AML-193 (cell line): Measurements from ENCODE around the gene KDM4C.
A peak's percentile ranks its signal among the peaks of the same experiment; 100 is the strongest.

Source experiments
- DNase-seq, 2 experiments: peaks; one replicate each; lab custom pipeline; 2025; lab: John Stamatoyannopoulos, UW

KDM4C gene

DNA sequence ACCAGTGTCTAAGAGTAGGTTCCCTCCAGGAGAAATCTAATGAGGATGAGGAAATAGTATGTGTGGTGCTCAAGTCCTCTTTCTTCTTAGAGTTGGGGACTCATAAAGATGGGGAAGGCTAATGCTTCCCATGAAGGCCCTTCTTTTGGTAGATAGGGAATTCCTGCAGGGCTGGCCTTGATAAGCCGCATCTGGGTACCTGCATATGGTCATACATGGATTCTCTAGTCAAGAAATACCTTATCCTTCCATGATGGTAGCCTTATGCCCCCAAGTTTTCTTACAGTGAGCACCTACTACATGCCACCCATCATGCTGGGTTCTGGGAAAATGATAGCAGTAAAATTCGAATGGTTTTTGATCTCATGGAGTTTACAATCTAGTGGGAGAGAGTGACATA, 382.6 kb downstream of the KDM4C start:
- DNase-seq: no peak

DNA sequence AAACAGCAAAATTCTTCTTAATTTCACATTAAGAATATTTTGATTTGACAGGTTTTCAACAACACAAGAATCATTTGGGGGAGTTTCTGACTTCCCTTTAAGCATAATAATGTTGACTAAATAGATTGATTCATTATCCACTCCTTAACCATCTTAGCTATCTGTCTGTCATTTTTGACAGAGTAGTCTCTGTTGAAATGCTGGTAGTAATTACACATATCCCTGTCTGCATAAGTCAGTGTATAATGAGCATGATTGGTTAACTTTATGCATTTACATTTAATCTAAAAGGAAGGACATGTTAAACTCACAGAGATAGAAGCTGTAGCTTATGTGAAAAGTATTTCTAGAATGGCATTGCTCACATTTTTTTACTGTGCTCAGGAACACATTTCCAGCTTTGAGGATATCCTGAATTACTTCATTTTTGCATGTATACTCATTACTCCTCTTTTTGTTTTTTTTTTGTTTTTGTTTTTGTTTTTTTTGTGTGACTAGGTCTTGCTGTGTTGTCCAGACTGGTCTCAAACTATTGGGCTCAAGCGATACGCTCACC, 385.9 kb downstream of the KDM4C start:
- no peak for DNase-seq

DNA sequence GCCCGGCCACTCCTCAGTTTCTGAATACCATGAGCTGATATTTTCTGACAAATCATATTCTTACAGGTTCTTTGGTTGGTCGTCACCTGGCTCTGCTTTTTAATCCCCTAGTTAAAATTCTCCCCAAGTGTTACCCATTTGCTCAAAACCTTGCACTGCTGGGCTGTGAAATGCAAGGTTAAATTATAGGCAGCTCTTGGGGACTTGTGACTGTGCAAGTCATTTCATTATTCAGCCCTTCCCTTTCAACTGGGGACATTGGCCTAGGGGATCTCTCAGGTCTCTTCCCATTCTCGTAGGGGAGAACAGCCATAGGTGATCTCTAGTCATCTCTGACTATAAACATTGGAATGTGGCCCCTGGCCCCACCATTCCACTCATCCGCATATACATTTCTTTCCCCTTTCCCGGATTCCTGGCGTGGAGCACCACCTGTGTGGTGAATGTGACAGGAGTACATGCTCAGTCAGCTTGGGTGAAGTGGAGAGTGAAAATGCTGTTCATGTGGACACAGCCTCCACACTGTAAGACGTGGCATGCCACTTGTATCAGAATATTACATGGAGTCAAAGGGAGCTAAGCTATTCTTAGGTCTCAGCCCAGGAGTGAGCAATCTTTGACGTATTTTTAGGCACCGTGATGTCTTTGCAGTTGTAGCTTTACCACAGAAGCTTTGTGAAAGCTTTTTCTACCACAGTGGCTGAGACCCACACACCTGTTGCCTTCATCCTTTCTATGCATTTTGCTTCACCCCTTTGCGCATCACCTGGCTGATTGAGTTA, 386.7 kb downstream of the KDM4C start:
- DNase-seq: no peak

DNA sequence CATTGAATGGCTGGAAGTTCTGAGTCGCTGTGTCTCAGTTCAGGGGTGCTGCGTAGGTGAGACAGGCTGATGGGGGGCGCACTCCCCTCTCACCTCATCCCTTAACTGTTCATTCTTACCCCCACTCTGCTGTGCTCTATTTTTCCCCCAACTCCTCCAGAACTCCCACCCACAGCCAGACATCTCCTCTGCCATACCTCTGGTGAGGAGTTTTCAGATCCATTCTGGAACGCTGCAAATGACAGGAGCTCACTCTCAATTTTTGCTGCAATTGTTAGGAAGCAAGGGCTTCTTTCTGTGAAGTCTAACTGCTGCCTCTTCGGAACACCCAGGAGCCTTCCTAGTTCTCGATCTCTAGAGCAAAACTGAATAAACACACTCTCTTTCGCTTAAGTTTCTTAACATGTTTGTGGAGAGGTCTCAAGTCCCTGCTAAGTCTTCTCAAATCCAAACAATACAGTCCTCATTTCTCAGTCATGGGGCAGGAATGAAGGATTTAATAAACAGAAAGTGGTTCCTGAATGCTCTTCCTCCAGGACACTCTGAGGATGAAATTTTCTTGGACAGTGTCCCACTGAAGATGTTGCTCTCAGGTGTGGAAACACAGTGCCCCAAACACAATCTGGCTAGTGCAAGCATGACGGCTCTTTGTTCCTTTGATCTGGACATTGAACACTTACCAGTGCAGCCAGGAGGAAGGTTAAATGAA, 387.7 kb downstream of the KDM4C start:
- DNase-seq: no peak

DNA sequence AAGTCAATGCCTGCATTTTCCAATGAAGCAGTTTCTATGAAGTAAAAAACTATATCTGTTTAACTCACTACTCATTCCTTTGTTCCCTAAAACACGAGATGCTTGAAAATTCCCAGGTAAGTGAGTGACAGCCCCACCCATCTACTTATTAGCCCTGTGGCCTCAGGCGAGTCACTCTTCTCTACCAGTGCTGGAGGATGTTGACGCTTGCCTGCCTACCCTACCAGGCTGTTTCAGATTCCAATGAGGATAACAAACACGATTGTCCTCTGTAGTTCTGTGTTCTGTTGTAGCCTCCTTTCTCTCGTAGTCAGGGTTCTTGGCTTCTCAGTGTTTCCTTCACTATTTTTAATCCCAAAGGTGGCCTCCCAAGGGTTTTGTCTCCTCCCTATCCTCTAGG, 388.8 kb downstream of the KDM4C start:
- DNase-seq: no peak

DNA sequence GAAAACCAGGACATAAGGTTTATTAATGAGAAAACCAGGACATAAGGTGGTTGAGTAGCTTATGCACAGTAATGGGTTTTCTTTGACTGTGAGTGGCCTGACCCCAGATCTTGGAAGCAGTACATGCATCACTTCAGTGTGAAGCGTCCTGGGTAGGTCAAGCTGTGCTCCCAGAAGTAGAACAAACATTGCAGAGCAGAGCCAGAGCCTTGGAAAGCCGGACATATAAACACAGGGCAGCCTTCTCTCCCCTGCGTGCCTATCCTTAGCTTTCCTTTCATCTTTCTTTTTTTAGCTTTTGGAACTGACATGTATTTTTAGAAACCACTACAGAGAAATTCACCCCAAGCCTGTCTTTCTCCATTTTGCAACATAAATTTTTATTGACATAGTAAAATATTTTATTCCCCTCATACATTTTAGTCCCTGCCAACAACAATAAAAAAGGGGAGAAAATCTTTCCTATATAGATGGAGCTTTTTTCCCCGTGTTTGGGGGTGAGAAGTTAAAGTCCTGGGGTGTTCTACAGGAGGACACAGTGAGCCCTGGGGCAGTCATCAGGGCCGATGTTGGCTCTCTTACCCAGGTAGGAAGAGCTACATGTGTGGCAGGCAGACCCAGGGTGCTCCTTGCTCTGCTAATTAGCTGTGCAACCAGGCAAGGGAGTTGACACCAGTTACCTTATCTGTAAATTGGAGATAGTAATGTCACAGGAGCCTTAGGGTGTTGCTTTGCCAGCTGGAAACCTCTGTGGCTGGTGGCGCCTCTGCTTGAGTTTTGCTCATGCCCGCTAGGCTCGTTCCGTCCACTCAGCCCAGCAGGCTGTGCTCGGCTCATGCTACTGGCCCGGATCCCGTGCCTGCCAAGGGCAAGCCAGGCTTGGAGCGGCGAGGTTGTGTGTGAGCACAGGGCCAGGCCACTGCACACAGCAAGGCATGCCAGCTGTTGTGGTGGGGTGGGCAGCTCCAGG, 389.6 kb downstream of the KDM4C start:
- DNase-seq: no peak

DNA sequence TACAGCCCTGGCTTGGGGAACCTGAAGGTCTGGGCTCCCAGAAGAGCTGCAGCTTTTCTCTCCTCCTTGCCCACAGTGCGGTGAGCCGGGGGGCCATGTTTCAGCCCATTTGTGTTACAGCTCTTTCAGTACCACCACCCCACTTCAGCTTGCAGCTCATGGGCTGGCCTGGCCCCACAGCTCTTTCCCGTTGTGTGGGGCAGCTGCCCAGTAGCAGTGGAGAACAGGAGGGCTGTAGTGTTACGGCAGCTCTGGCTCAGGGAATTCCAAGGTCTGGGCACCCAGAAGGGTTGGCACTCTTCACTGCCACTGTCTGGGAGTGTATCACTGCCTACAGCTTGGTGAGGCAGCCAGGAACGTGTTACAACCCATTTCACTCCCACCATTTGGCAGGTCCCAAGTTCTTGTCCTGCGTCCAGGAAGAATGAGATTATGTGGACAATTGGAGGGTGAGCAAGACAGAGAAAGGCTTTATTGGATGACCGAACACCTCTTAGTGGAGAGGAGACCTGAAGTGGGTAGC, 390.5 kb downstream of the KDM4C start:
- DNase-seq: no peak

DNA sequence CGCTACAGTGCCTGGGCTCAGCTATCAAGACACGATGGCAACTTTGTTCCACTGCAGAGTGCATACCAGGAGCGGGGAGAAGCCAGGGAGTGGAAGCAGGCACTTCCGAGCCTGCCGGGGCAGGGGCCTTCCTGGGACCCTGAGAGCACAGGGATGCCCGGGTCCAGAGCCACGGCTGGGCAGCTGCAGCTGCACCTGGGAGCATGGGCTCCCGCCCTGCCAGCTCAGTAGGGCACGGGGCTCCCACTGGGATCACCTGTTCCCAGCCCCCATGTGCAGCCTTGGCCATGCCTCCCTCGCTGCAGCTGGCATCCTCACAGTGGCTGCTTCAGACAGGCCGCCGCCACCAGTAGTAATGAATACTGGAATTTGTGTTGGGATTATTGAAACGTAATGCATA, 391.5 kb downstream of the KDM4C start:
- DNase-seq: no peak

DNA sequence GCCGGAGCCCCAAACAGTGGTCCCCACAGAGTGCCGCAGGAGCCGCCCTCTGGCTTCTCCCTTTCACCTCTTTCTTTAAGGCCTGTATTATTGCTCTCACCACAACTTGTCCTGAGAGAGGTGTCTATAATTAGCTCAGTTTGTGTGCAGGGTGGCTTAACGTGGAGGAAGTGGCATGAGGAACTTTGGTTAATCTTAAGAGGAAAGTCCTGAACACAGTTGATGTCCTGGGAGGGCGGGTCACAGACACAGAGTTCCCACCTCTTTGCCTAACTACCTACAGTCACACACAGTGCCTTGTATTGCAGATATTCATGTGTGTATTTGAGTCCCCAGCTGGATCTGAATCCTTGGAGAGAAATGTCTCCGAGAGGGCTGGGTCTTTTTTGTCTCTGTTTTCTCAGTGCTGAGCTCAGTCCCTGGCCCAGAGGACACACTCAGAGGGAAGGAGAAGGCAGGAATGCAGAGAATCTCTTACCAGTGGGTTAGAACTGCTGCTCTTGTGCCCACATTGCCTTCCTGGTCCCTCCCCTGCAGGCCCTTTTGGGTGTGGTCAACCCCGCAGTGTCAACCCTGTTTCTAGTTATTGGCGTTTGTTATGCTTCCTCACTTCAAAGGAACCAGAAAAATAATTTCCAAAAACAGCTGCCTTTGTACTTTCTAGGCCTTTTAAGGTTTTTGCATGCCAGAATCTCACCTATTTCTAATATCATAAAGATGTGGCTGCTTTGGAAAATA, 392.5 kb downstream of the KDM4C start:
- peak; percentile 76 to 79 for DNase-seq

DNA sequence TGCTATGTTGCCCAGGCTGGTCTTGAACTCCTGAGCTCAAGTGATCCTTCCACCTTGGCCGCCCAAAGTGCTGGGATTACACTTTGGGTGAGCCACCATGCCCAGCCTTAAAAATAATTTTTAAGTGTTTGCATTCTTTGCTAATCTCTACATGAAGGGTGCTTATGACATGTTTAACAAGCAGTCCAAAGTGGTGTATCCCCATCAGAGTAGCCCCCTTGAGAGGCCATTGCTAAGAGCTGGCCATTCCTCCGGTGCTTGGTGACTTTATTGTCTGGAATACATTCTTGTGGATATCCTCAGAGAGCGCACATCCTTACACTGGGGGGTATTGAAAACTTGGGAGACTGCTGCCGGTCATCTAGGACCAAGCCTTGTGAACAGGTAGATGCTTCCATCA, 395.4 kb downstream of the KDM4C start:
- no peak for DNase-seq

DNA sequence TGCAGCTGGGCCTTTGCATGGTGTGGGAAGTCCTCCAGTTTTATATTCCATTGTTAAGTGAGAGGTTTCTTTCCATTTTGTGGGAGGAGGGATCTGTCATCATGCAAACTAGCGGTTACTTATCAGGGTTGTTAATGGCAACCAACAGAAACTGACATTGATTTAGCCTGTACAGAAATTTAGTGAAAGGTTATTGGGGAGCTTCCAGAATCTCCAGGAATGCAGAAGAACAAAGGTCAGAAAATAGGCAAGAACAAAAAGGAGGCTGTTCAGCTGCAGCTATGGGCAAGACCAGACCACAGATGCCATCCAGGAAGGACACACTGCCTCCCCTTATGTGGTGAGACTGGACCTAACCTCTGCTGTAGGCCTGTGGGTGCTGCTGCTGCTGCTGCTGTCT, 395.8 kb downstream of the KDM4C start:
- no peak for DNase-seq

DNA sequence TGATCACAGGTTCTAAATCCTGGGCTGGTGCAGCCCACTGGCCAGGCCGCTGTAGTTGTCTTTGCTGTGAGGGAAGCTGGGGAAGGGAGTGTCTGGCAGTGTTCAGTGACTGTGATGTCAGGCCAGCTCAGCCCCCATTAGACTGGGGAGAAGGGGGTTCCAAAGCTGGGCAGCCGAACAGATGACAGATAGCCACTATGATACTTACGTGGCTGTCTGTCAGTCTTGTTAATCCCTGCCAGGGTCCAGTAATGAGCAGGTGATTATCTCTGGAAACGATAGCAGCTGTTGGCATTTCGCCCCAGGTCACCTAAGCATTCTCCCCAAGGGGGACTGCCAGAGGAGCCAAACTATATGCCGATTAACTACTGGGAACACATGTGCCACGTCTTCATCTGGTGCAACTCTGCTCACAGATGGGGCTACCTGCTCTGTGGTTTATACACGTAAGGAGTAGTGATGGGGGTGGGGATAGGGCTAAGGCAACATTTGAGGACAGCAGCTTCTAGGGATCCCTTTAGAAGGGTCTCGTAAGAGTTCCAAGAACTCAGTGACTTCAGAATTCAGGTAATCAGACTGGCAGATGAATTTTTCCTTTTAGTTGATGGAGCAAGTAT, 396.3 kb downstream of the KDM4C start:
- DNase-seq: no peak

DNA sequence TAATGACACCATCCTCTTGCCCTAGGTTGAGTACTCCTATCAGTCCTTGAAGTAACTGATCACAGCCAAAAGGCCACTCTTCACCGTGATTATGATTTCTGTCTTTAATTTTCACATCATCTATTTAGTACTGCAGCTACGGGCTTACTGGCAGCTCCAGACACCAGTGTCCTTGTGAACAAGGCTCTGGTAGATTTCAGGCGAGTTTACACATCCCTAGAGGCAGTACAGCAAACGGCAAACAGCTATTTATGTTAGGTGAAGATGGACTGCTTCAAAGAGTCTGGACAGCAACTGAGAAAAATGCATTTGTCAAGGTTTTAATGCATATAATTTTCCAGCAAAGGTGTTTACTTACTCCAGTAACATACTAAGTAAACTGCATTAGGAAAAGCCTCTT, 396.9 kb downstream of the KDM4C start:
- DNase-seq: no peak

DNA sequence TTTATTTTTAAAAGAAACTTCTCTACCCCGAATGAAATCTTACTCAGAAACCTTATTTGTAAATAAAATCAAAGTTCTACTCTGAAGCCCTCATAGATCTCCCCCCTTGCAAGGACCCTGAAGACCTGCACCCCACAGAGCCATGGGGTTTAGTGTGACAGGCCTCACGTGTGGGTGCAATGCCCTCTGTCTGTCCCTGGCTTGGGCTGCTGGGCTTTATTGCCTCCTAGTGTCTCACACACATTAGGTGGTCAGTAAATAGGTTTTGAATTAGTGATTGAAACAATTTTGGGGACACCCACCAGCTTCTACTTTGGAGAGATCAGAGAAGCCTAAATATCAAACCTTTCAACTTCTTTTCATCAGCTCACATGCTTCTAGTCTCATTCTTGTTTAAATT, 403.7 kb downstream of the KDM4C start:
- DNase-seq: no peak

DNA sequence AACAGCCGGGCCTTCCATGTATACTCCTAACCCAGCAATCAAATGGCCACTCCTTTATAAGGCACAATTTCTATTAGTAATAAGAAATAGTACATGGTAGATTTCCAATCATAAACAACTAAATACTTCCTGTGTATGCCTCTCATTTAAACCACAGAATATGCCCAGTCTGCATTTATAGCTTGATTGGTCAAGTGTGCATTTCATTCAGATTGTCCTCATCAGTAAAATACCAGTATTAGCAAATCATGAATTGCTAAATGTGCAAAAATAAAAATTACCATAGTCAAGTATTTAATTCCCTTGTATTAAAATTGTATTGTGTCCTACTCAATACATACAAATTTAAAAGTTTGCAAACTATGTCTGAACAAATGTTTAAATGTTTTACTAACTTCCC, 406.2 kb downstream of the KDM4C start:
- no peak for DNase-seq

DNA sequence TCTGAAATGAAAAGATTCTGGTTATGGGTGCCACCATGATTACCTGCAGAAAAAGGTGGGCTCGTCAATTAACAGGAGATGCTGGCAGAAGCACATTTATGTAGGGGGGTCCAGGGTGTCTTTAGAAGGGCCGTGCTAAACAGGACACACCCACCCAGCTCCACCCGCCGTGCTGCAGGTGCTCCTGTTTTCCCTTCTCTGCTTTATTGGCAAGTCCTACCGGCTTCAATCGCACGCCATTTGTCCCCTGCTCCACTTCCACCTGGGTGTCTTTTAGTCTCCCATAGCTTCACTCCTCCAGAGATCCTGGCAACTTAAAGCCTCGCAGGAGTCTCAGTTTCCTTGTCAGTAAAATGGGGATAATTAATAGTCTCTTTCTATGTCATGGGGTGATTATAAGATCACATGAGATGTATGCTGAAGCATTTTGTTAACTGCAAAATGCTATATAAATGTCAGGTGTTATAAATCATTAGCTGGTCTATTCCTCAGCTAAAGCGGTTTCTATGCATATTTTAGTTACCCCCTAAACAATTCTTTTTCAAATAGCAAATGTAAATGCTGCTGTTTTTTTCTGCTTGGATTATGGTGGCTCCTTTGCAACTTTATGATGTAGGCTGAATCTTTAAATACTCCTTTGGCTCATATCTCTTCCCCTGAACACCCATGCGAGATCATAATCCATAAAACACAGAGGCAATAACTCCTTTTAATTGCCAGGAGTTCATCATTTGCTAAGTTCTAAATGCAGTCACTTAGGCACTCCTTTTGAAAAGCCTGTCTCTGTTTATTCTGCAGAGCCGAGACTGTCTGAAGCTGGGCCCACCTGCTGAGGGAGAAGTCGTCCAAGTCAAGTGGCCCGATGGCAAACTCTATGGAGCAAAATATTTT, 406.9 kb downstream of the KDM4C start:
- DNase-seq: no peak

DNA sequence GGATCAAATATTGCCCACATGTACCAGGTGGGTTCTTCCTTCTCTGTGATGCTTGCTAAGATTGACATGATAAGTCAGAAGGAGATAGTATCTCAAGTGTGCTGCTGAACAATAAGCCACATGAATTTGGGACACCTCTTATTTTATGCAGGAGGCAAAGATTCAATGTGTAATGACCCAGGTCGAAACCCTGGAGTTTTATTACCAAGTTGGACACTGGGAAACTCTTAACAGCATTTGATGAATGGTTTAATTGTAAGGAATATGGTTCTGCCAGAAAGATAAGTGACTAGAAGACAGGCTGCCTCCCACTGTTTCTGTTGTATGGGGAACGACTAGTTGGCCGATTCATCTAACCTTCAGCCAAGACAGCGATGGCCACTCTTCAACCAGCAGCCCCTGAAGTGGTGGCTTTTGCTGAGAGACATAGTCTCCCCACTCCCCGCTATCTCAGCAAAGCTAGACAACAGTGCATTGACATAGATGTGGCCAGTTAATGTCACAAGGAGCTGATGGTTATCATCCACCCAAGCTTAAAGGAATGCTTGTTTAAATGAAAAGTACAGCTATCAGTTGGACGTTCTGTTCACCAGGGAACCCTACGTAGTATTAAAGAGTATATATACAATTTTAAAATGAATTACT, 407.7 kb downstream of the KDM4C start:
- no peak for DNase-seq

DNA sequence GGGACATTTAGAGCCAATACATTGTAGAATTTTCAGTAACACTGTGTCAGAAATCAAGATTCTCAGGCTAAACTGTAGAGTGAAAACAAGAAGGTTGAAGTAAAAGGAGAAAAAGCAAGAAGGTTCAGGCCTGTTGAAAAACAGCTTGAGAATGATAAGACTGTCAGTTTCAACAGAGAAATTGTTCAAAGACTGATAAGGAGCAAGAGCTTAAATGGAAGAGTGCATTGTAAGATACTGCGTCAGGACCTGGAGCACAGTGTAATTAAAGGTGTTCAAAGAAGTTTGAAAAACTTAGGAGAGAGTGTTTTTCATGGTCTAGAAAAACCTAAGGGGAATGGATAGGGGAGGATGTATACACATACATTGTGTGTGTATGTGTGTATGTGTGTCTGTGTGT, 408.3 kb downstream of the KDM4C start:
- no peak for DNase-seq

DNA sequence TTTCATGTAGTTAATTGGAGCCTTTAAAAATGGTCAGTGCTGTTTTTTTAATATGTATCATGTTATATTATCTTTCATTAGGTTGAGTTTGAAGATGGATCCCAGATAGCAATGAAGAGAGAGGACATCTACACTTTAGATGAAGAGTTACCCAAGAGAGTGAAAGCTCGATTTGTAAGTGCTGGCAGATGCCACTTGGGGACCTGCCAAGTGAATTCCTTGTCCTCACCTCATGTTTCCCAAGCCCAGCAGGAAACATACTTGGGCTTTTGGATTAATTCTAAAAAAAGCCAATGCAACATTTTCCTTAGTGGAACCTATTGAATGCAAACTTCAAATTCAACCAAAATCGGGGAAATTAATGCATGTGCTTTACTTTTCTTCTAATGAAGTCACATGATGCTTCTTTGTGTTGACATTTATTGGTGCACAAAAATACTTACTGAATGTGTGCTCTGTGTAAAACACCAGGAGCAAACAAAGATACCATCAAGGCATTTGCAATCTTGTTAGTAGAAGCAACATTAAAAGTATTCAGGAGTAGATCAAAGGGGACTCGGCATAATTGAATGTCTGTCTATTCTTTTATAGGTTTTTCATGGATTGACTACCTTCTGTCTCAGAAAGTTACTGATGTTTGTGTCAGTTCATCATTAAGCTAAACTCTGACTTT, 412.1 kb downstream of the KDM4C start:
- no peak for DNase-seq
